Measurements from ENCODE around the gene RRP12.

- TF ChIP-seq CTCF (conservative IDR thresholded peaks at IDR 0.05; ENCODE audit: low read length) = no peak
- TF ChIP-seq EZH2phosphoT487 (IDR thresholded peaks at IDR 0.05; ENCODE audit: borderline replicate concordance) = no peak
These were observed 41.1 kb upstream of the RRP12 start for GRCh38 chr10:97442277-97442676.
